Camera-type eye (tissue), 1 donor: ENCODE results near the gene DTHD1. TPM values are rescaled to one million over a fixed set of nuclear protein-coding genes. Genes with fewer than 3 reads are reported as not detected.

Source experiments
- total RNA-seq: library from RNA; depleted of rRNA; stranded (reverse); fragments of >200 nt; gene quantifications from one replicate; pipeline ENCODE4 v1.2.3, GENCODE V29; 2014

Gene DTHD1
- not detected for total RNA-seq

DNA sequence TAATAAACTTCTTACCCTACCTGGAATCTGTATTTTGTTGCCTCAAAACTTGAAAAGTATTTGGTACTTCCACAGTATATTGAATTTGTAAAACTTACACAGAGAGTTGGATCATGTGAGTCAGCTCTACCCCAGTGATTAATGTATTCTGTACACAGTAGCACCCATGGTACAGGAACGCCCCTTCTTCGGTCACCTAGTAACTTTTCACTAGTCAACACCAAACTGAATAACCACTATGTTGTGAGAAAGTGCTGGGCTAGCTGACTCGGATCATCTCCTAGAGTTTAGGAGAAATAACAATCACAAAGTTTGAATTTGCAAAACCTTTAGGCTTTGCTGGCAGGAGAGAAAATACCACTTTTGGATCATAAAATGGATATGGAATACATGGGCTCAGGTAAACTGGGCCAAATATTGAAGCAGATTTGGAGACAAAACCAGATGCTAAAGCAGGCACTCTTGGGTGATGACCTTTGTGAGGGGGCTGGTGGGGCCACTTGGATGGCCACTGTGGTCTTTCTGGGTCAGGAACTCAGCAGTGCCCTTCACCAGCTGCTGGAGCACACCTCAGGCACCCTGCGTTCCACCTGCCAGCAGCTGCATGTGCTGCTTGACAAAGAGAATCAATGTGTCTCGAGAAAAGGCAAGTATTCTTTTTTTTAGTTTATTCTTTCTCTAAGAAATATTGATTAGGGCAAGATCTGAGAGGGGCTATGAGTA lies at the start of gene DTHD1:
Gene DTHD1 (plus strand): TSS at position 233 of the 723 bp plus-strand sequence. CDS start 143 bp downstream, at position 376.

GRCh38 chr4:36244257-36245082 lies 36.9 kb upstream of the DTHD1 start, which contains the start of gene ARAP2:
ARAP2 (minus strand) TSS chr4:36244514; CDS start chr4:36229486, 15,028 bp downstream.

Other genes with a start within 250 kb of the DTHD1 start
- gene ARAP2, start 37.1 kb upstream of the DTHD1 start, total RNA-seq, result 8.7 TPM